RPMI7951 (cell line): ENCODE results near the gene CHD6. TPM values are rescaled to one million over a fixed set of nuclear protein-coding genes. Genes with fewer than 3 reads are reported as not detected.

Source experiments
- DNase-seq: peaks from one replicate; pipeline ENCODE4 v3.0.0-alpha.2; 2012; ENCODE audit warnings: low read depth
- total RNA-seq: library from RNA; depleted of rRNA; stranded (reverse); fragments of >200 nt; shearing (Covaris generic); gene quantifications from 2 replicates; pipeline ENCODE4 v1.2.3, GENCODE V29; 2014; rRNA removed

The CHD6 gene
- 14.3 and 17.4 TPM in 2 replicates for total RNA-seq

- DNase-seq = peak; percentile 100
Measured at GRCh38 chr20:41617902-41618806, at the start of gene CHD6. TSS of gene CHD6 (minus strand) at chr20:41618377. CDS start at chr20:41551337, 67,040 bp downstream.

GRCh38 chr20:41664584-41664983 is 46.4 kb upstream of the CHD6 start:
- peak; percentile 79 for DNase-seq

- DNase-seq = no peak
Measured at GRCh38 chr20:41657655-41658054, 39.5 kb upstream of the CHD6 start.

- DNase-seq = no peak
Measured at GRCh38 chr20:41655962-41656618, 37.9 kb upstream of the CHD6 start.

GRCh38 chr20:41654884-41655283 is 36.7 kb upstream of the CHD6 start:
- peak; percentile 40 for DNase-seq

- no peak for DNase-seq
Measured at GRCh38 chr20:41654292-41654691, 36.1 kb upstream of the CHD6 start.

- DNase-seq = no peak
Measured at GRCh38 chr20:41650231-41650948, 32.2 kb upstream of the CHD6 start.

- DNase-seq = no peak
Measured at GRCh38 chr20:41649489-41649888, 31.3 kb upstream of the CHD6 start.

- peak; percentile 14 for DNase-seq
Measured at GRCh38 chr20:41645372-41645771, 27.2 kb upstream of the CHD6 start.

- peak; percentile 80 for DNase-seq
Measured at GRCh38 chr20:41643504-41643938, 25.3 kb upstream of the CHD6 start.

- no peak for DNase-seq
Measured at GRCh38 chr20:41639630-41640029, 21.5 kb upstream of the CHD6 start.

- no peak for DNase-seq
Measured at GRCh38 chr20:41638456-41638855, 20.3 kb upstream of the CHD6 start.

GRCh38 chr20:41635158-41635557 is 17.0 kb upstream of the CHD6 start:
- DNase-seq = no peak

- peak; percentile 59 for DNase-seq
Measured at GRCh38 chr20:41632896-41633295, 14.7 kb upstream of the CHD6 start.

- DNase-seq = peak; percentile 94
Measured at GRCh38 chr20:41631826-41632225, 13.6 kb upstream of the CHD6 start.

GRCh38 chr20:41630846-41631245 is 12.7 kb upstream of the CHD6 start:
- DNase-seq = no peak

GRCh38 chr20:41627611-41628244 is 9.6 kb upstream of the CHD6 start:
- no peak for DNase-seq

- DNase-seq = no peak
Measured at GRCh38 chr20:41627001-41627495, 8.9 kb upstream of the CHD6 start.

GRCh38 chr20:41623625-41624375 is 5.6 kb upstream of the CHD6 start:
- no peak for DNase-seq

GRCh38 chr20:41622584-41622983 is 4.4 kb upstream of the CHD6 start:
- DNase-seq = no peak

GRCh38 chr20:41621971-41622370 is 3.8 kb upstream of the CHD6 start:
- no peak for DNase-seq
